NCI-H2171 treated with DMSO at 0.1 percent for 48 hours (cell line): ENCODE data around the gene NCS1.

Source experiments
- DNase-seq: peaks from one replicate; lab custom pipeline; 2025; lab: John Stamatoyannopoulos, UW

The NCS1 gene

GRCh38 chr9:130194378-130194932 is 22.3 kb downstream of the NCS1 start:
- no peak for DNase-seq

DNA sequence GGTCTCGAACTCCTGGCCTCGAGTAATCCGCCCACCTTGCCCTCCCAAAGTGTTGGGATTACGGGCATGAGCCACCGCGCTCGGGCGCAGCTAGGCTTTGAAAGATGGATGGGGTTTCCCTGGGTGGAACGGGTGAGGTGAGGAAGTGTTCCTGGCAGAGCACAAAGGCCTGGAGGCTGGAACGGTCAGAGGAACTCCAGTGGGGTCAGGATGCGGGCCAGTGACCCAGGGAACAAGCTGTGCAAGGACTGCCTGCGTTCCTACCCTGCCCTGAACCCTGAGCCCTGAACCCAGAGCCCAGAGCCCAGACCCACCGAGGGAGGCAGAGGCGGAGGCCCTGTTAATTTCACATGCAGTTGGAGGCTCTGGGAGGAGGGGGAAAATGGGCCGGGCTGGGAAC is 23.4 kb downstream of the NCS1 start:
- no peak for DNase-seq

- DNase-seq = peak; percentile 99
Observed at GRCh38 chr9:130196643-130197042, 24.4 kb downstream of the NCS1 start.

DNA sequence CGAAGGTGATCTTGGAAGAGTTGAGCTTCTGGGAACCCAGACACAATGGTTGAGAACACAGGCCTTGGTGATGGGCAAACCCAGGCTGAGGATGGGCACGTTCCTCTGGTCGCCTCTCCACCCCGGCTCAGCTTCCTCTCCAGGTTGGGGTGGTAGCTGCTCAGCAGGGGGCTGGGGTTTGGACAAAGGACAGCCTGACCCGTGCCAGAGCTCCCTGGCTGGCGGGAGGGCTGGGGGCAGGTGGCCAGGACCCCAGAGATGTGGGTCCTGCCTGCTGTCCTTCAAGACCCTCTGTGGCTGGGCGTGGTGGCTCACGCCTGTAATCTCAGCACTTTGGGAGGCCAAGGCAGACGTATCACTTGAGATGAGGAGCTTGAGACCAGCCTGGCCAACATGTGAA is 25.2 kb downstream of the NCS1 start:
- DNase-seq = no peak

DNA sequence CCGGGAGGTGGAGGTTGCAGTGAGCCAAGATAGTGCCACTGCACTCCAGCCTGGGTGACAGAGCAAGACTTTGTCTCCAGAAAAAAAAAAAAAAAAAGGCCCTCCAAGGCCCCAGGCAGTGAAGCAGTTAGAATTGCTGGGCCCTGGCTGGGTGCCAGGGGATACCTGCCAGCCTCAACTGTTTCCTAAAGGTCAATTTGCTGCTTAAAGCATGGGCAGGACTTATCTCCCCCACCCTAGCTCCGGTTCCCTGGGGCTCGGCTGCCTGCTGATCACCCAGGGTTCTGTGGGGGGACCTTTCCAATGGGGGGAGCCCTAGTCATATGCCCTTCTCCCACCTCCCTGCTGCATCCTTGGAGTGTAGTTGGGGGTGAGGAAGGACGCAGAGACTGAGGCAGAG is 25.7 kb downstream of the NCS1 start:
- DNase-seq = peak; percentile 47

- DNase-seq = peak; percentile 43
Observed at GRCh38 chr9:130198501-130199179, 26.4 kb downstream of the NCS1 start.

DNA sequence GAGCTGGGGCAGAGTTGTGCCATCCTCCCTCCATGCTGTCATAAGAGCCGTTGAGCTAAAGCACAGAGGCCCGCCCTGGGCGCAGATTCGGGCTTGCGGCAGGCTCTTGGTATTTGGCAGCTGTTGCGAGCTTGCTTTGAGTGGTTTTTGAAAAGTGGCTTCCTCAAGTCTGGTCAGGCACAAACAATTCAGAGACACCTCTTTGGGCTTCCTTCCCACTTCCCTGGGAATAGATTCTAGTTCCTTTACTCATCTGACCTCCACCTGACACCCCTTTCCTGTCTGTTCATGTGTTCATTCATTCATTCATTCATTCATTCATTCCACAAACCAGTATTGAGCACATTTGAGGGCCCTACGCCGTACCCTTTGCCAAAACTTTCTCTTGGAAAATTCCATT is 27.4 kb downstream of the NCS1 start:
- DNase-seq = peak; percentile 85

DNA sequence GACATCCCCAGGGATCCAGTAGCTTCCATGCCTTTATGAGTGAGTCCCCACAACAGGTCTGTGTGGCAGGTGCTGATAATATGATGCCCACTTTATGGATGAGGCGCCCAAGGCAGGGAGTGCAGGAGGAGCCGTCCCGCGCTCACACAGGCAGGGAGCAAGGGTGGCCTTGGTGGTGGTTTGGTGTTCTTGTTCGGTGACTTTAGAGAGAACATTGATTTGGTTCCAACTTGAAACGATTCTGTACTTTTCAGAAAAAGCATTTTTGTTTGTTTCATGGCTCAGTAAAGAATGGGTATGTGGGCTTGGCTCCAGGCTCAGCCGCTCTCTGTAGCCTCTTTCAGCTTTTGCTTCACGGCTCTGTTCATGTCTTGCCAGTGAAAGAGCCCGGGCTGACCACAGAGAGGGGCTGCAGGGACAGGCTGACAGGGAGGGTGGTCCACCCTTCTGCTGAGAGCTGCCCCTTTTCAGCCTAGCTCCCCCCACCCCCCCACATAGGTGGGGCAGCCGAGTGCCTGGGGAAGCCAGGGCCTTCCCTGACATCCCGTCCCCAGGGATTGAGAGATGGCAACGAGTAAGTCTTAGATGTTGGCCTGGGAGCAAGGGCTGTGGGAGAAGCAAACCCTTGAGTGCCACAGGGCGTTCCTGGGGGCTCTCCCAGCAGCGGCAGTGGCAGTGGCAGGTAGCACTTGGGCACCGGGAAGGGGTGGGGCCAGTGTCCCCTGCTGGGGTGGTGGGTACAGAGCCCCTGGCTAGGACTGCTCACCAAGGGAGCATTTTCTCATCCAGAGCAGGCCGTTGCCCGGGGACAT is 28.0 kb downstream of the NCS1 start:
- no peak for DNase-seq

- DNase-seq = no peak
Observed at GRCh38 chr9:130201399-130201873, 29.2 kb downstream of the NCS1 start.

DNA sequence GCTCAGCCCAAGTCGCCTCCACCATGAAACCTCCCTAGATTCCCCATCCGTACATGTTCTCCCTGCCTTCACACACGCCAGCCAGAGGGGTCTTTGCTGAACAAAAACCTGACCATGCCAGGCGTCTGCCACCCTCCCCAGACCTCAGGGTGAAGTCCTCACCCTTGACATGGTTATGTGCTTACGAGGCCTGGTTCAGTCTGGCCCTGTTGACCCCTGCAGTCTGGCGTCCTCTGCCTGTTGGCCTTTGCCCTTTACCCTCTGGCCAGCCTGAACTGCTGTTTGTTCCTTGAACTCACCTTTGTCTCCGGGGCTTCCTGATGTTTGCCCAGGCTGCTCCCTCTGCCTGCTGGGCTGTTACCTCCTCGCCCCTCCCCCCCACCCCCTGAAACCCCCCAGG is 29.8 kb downstream of the NCS1 start:
- DNase-seq = no peak

- no peak for DNase-seq
Observed at GRCh38 chr9:130204341-130204740, 32.1 kb downstream of the NCS1 start.

DNA sequence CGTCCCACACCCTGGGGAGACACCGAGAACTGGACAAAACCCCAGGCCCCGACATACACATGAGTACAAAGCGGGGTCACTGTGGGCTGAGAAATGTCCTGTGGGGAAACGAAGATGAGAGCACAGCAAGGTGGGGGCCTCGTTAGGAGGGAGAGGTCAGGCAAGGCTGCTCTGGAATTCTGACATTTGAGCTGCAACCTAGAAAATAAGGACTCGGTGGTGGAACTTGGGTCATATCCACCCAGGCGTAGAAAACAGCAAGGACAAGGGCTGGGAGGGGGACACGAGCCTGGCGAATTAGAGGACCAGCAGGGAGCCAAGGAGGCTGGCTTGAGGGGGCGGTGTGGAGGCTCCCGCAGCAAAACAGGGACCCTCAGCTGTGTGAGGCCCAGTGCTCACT is 32.8 kb downstream of the NCS1 start:
- DNase-seq = no peak

GRCh38 chr9:130205912-130206311 is 33.7 kb downstream of the NCS1 start:
- DNase-seq = no peak

DNA sequence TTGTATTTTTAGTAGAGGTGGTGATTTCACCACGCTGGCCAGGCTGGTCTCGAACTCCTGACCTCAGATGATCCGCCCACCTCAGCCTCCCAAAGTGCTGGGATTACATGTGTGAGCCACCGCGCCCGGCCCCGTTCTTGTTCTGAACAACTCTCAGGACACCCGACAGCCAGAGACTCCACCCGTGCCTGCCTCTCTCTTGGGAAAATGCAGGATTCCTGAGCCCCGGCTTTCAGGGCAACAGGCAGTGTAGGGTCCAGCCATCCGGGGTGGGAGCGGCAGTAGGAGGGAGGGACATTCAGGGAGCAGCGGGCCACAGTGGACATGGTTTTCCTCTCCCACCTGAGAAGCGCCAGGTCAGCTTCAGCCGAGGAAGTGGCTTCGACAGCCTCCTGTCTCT is 34.4 kb downstream of the NCS1 start:
- DNase-seq = no peak

DNA sequence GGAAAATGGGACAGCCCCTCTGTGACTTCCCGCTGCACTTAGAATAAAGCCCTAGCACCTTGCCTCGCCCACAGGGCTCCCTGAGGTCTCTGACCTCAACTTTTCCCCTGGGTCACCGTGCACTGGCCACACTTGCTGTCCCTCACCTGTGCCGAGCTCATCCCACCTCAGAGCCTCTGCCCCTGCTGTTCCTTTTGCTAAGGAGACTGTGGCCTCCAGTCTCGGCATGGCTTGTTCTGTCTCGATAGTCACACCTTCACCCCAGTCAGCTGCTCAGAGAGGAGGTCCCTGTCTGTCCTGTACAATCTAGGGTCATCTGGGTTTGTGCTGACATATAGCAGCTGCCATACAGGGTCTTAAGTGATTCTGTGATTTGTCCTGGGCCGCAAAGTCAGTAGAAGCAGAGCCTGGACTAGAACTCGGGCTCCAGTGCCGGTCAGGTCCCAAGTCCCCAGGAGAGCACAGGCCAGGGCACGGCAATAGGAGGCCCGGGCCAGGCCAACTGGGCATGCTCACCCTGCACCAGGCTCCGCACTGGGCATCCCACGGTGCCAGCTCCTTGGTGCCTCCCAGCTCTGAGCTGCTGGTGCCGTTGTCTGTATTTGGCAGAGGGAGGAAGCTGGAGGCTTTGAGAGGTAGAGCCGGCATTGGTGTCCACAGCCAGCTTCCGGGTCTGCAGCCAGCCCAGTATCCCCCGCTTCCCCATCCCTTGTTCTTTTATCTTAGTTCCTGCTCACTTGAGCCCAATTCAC is 35.2 kb downstream of the NCS1 start:
- DNase-seq = no peak

DNA sequence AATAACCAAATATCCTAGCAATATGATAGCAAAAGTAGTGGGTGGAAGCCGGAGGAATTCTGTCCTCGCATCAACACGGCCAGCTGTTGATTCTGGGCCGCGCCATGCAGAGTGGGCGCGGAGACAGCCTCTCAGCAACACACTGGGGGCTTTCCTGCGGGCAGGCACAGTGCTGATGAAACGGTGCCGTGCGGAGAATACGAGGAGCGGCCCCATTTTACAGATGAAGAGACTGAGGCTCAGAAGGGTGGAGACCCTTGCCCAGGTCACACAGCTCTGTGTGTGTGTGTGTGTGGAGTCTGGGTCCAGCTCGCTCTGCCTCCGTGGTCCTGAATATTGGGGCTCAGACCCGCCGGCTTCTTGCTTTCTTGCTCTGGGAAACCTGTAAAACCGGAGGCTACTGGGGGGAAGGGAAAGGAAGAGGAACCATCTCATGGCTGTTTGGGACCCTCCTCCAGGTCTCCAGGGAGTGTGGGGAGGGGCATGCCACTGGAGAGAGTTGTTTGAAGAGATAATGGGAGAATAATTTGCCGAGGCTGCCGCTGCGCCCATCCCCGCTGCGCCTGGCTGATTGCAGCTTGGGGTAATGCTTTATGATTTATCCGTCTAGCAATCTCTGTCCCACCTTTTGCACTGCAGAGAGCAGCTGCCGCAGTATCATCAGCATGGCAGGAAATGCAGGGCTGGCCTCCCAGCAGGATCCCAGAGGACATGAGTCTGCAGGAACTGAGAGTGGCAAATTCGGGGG is 36.6 kb downstream of the NCS1 start:
- DNase-seq = peak; percentile 88

- DNase-seq = no peak
Observed at GRCh38 chr9:130209422-130209821, 37.2 kb downstream of the NCS1 start.

DNA sequence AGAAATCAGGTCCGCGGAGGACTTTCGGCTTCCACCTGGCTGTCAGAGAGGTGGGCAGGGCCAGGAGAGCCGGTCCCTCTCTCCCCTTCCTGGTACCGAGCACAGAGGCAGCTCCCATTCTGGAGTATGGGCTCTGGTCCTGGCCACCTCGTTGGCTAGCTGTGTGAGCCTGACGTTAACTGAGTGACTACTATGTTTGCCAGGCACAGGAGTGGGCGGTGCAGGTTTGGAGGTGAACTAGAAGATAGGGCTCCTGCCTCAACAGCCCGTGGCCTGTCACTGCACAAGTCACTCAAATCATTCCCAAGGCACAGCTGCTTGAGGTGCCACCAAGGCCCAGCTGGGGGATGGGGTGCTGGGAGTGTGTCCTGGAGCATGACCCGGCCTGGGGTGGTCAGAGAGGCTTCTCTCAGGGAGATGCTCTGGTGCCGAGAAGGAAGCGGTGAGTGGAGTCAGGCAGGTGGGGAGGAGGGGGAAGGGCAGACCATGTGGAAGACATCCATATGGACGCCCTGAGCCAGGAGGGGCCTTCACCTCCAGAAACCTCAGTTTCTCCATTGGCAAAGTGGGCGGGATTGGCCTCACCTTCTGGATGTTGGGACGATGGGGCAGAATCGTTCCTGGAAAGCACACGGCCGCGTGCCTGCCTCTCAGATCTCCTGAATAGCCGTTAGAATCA is 39.5 kb downstream of the NCS1 start:
- DNase-seq = no peak

- peak; percentile 100 for DNase-seq
Observed at GRCh38 chr9:130212543-130213297, 40.5 kb downstream of the NCS1 start.
